K562 (cell line): ENCODE measurements around the gene KCNK2.

ENCODE experiments used
- CEBPB ChIP-seq: fragments of 450-650 bp; IDR thresholded peaks from 2 replicates; pipeline ENCODE4 v1.6.1; 2016; ENCODE audit warnings: missing genetic modification characterization, missing compliant biosample characterization
- FOXJ3 ChIP-seq: sonication (generic); formaldehyde crosslinking; IDR thresholded peaks from 2 replicates; pipeline ENCODE4 v1.4.0; 2020; ENCODE audit warnings: mild to moderate bottlenecking, missing genetic modification reagents
- HNRNPH1 ChIP-seq: fragments of 200-400 bp; formaldehyde crosslinking; optimal IDR thresholded peaks from 2 replicates; pipeline ENCODE3; 2017; ENCODE audit warnings: low read depth, mild to moderate bottlenecking, low read length, moderate library complexity
- NFE2L1 ChIP-seq: fragments of 450-650 bp; IDR thresholded peaks from 2 replicates; pipeline ENCODE4 v1.6.1; 2016; ENCODE audit warnings: missing genetic modification characterization, low read depth, mild to moderate bottlenecking, missing compliant biosample characterization, moderate library complexity, borderline replicate concordance
- POLR2A ChIP-seq: fragments of 450-650 bp; conservative IDR thresholded peaks from 2 replicates; pipeline ENCODE4 v1.6.1; 2016
- RAD21 ChIP-seq, 2 experiments: fragments of 250-450 bp in 1 of 2; fragments of 450-650 bp in 1 of 2; sonication (Bioruptor Pico) in 1 of 2; formaldehyde crosslinking in 1 of 2; IDR thresholded peaks in 1 of 2; conservative IDR thresholded peaks in 1 of 2; 2 replicates each; pipeline versions ENCODE4 v1.4.0 to v1.8.0; 2020 to 2022; ENCODE audit warnings: mild to moderate bottlenecking in 2 of 2, moderate library complexity in 1 of 2
- RBM22 ChIP-seq: fragments of 200-400 bp; formaldehyde crosslinking; IDR thresholded peaks from 2 replicates; pipeline ENCODE4 v1.6.1; 2018; ENCODE audit warnings: low read length, low read depth; ENCODE audit not compliant: poor library complexity, severe bottlenecking
- SPI1 ChIP-seq: IDR thresholded peaks from 2 replicates; pipeline ENCODE4 v1.6.1; 2011; ENCODE audit warnings: low read depth, low read length, control low read depth, borderline replicate concordance
- TAF7 ChIP-seq: fragments of 450-650 bp; IDR thresholded peaks from 2 replicates; pipeline ENCODE4 v1.6.1; 2016; ENCODE audit warnings: missing genetic modification characterization, missing compliant biosample characterization
- TCF7L2 ChIP-seq: fragments of 150-350 bp; IDR thresholded peaks from 2 replicates; pipeline ENCODE4 v1.6.1; 2016; ENCODE audit warnings: low read depth, mild to moderate bottlenecking, low read length, moderate library complexity
- ZNF24 ChIP-seq: fragments of 450-650 bp; IDR thresholded peaks from 2 replicates; pipeline ENCODE4 v1.6.1; 2016
- TF ChIP-seq, protein P1 (sequence below): fragments of 250-450 bp; sonication (Bioruptor Pico); IDR thresholded peaks from 2 replicates; pipeline ENCODE4 v1.5.0; 2020; ENCODE audit warnings: mild to moderate bottlenecking, borderline replicate concordance
- TF ChIP-seq, protein P2 (sequence below), 3 experiments: IDR thresholded peaks in 2 of 3; conservative IDR thresholded peaks in 1 of 3; 2 replicates each; pipeline ENCODE4 v1.5.1; 2011 to 2012; ENCODE audit warnings: low read length in 3 of 3, mild to moderate bottlenecking in 3 of 3, control low read depth in 2 of 3, improper control_type of control experiment in 1 of 3, inconsistent platforms in 1 of 3, low read depth in 1 of 3, mixed read lengths in 1 of 3, moderate library complexity in 1 of 3; ENCODE audit not compliant: insufficient read depth in 2 of 3
- TF ChIP-seq, protein P3 (sequence below): sonication (generic); formaldehyde crosslinking; IDR thresholded peaks from 2 replicates; pipeline ENCODE4 v1.9.0; 2022; ENCODE audit warnings: mild to moderate bottlenecking, missing genetic modification reagents

DNA sequence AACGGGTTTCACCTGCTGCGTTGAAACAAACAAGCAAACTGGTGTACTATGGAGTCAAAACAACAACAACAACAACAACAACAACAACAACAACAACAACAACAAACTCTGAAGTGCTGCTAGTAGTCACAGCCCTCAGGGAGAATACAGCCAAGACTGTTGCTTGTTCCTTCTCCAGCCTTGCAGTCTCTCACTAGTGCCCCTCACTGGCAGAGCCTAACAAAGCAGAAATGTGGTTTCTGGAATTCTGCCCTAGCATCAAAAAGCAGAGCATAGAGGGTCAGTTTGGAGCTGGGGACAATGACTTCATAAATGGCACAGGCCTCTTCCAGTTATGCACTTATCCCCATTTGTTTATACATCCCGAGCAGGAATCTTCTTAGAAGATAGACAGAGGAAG lies 187.4 kb downstream of the KCNK2 start:
- TF ChIP-seq, protein P1, sequence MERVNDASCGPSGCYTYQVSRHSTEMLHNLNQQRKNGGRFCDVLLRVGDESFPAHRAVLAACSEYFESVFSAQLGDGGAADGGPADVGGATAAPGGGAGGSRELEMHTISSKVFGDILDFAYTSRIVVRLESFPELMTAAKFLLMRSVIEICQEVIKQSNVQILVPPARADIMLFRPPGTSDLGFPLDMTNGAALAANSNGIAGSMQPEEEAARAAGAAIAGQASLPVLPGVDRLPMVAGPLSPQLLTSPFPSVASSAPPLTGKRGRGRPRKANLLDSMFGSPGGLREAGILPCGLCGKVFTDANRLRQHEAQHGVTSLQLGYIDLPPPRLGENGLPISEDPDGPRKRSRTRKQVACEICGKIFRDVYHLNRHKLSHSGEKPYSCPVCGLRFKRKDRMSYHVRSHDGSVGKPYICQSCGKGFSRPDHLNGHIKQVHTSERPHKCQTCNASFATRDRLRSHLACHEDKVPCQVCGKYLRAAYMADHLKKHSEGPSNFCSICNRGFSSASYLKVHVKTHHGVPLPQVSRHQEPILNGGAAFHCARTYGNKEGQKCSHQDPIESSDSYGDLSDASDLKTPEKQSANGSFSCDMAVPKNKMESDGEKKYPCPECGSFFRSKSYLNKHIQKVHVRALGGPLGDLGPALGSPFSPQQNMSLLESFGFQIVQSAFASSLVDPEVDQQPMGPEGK (CRISPR knock-in tag) = no peak
- TF ChIP-seq, protein P2, sequence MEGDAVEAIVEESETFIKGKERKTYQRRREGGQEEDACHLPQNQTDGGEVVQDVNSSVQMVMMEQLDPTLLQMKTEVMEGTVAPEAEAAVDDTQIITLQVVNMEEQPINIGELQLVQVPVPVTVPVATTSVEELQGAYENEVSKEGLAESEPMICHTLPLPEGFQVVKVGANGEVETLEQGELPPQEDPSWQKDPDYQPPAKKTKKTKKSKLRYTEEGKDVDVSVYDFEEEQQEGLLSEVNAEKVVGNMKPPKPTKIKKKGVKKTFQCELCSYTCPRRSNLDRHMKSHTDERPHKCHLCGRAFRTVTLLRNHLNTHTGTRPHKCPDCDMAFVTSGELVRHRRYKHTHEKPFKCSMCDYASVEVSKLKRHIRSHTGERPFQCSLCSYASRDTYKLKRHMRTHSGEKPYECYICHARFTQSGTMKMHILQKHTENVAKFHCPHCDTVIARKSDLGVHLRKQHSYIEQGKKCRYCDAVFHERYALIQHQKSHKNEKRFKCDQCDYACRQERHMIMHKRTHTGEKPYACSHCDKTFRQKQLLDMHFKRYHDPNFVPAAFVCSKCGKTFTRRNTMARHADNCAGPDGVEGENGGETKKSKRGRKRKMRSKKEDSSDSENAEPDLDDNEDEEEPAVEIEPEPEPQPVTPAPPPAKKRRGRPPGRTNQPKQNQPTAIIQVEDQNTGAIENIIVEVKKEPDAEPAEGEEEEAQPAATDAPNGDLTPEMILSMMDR (IDR thresholded peaks at IDR 0.05 in 2 of 3, conservative IDR thresholded peaks at IDR 0.05 in 1 of 3; ENCODE audit: insufficient read depth in 2 of 3, low read depth in 1 of 3, low read length in 3 of 3) = no peak
- TF ChIP-seq NFE2L1 = no peak
- TF ChIP-seq POLR2A = no peak
- no peak for TF ChIP-seq FOXJ3
- TF ChIP-seq TCF7L2 = no peak
- TF ChIP-seq CEBPB = no peak
- no peak for TF ChIP-seq RBM22
- TF ChIP-seq ZNF24 = no peak
- no peak for TF ChIP-seq TAF7
- no peak for TF ChIP-seq HNRNPH1
- no peak for TF ChIP-seq SPI1
- TF ChIP-seq, protein P3, sequence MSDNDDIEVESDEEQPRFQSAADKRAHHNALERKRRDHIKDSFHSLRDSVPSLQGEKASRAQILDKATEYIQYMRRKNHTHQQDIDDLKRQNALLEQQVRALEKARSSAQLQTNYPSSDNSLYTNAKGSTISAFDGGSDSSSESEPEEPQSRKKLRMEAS (CRISPR knock-in tag) = no peak
- no peak for TF ChIP-seq RAD21 (CRISPR knock-in tag; conservative IDR thresholded peaks at IDR 0.05 in 1 of 2, IDR thresholded peaks at IDR 0.05 in 1 of 2)
